Keratinocyte (primary cell): Measurements from ENCODE around the gene CHODL. TPM values are rescaled to one million over a fixed set of nuclear protein-coding genes. Genes with fewer than 3 reads are reported as not detected.

ENCODE experiments used
- DNase-seq: peaks from one replicate; pipeline ENCODE4 v3.0.0-alpha.2; 2011; ENCODE audit warnings: low read depth, missing footprints, low spot score
- FAIRE-seq: peaks from 2 replicates; lab custom pipeline; 2011; peaks lifted over from hg19 to GRCh38; lab: Jason Lieb, UNC
- H2AFZ ChIP-seq: 2 replicates; pipeline ENCODE4 v1.6.0; 2012; ENCODE audit warnings: low read length, control low read depth, inconsistent platforms; ENCODE audit not compliant: control insufficient read depth
- H3K27ac ChIP-seq: 2 replicates; pipeline ENCODE4 v1.5.1; 2011; ENCODE audit warnings: low read length; ENCODE audit not compliant: control insufficient read depth, insufficient read depth
- H3K27me3 ChIP-seq: 3 replicates; pipeline ENCODE4 v1.6.0; 2011; ENCODE audit warnings: low read length; ENCODE audit not compliant: control insufficient read depth, insufficient read depth; ENCODE audit errors: extremely low read depth
- H3K36me3 ChIP-seq, 2 experiments: 2 replicates in 1 of 2; 3 replicates in 1 of 2; pipeline ENCODE4 v1.5.1; 2011; ENCODE audit warnings: low read length in 2 of 2, mild to moderate bottlenecking in 1 of 2; ENCODE audit not compliant: control insufficient read depth in 2 of 2, insufficient read depth in 2 of 2; ENCODE audit errors: extremely low read depth in 1 of 2
- H3K4me1 ChIP-seq: 3 replicates; pipeline ENCODE4 v1.5.1; 2011; ENCODE audit warnings: low read length; ENCODE audit not compliant: control insufficient read depth, insufficient read depth; ENCODE audit errors: extremely low read depth
- H3K4me2 ChIP-seq: 3 replicates; pipeline ENCODE4 v1.6.0; 2011; ENCODE audit warnings: low read depth, low read length; ENCODE audit not compliant: control insufficient read depth, insufficient read depth; ENCODE audit errors: extremely low read depth
- H3K4me3 ChIP-seq, 3 experiments: fragments of 200-600 bp in 1 of 3; sonication (generic) in 1 of 3; 2 replicates in 2 of 3; 3 replicates in 1 of 3; pipeline ENCODE4 v1.5.1; 2011 to 2016; ENCODE audit warnings: low read length in 3 of 3, mild to moderate bottlenecking in 3 of 3, control low read depth in 2 of 3, inconsistent platforms in 1 of 3, low read depth in 1 of 3, mixed read lengths in 1 of 3, mixed run types in 1 of 3, moderate library complexity in 1 of 3; ENCODE audit not compliant: control insufficient read depth in 2 of 3, insufficient read depth in 2 of 3; ENCODE audit errors: extremely low read depth in 1 of 3
- H3K79me2 ChIP-seq: 2 replicates; pipeline ENCODE4 v1.6.0; 2012; ENCODE audit warnings: low read length; ENCODE audit not compliant: control insufficient read depth, insufficient read depth
- H3K9ac ChIP-seq: 3 replicates; pipeline ENCODE4 v1.6.0; 2011; ENCODE audit warnings: low read length; ENCODE audit not compliant: control insufficient read depth, insufficient read depth; ENCODE audit errors: extremely low read depth
- H3K9me1 ChIP-seq: 3 replicates; pipeline ENCODE4 v1.6.0; 2011; ENCODE audit warnings: low read length; ENCODE audit not compliant: control insufficient read depth, insufficient read depth; ENCODE audit errors: extremely low read depth
- H3K9me3 ChIP-seq: 2 replicates; pipeline ENCODE4 v1.5.1; 2012; ENCODE audit warnings: low read depth, low read length; ENCODE audit not compliant: control insufficient read depth
- H4K20me1 ChIP-seq: 3 replicates; pipeline ENCODE4 v1.6.0; 2011; ENCODE audit warnings: low read length; ENCODE audit not compliant: control insufficient read depth, insufficient read depth; ENCODE audit errors: extremely low read depth
- EZH2 ChIP-seq: IDR thresholded peaks from one replicate; pipeline ENCODE4 v1.6.1; 2012; ENCODE audit warnings: inconsistent platforms, mild to moderate bottlenecking, low read length, moderate library complexity
- dilution Hi-C: fragments of 300-500 bp; cut with MboI; formaldehyde crosslinking; loops from one replicate; pipeline ENCODE4 v1.7.0; 2020; ENCODE audit warnings: low sequenced_read_pairs; ENCODE audit not compliant: extremely low pct_ligation_motif_present
- polyA plus RNA-seq, 5 experiments: library from polyadenylated mRNA; depleted of rRNA in 3 of 5; stranded (reverse) in 3 of 5; stranded (forward) in 1 of 5; unstranded in 1 of 5; fragments of >200 nt; gene quantifications; 1 replicate in 1 of 5; 2 replicates in 3 of 5; 3 replicates in 1 of 5; pipeline versions ENCODE4 v1.2.1 to v1.2.3, GENCODE V29; 2011 to 2012; ENCODE audit warnings: missing spikeins in 2 of 5, low read depth in 1 of 5, low replicate concordance in 1 of 5
- TF ChIP-seq, protein P1 (sequence below), 3 experiments: IDR thresholded peaks in 1 of 3; conservative IDR thresholded peaks in 1 of 3; optimal IDR thresholded peaks in 1 of 3; 2 replicates in 2 of 3; 3 replicates in 1 of 3; pipeline versions ENCODE3 to v1.5.1; 2011; ENCODE audit warnings: low read length in 3 of 3, mild to moderate bottlenecking in 3 of 3, moderate library complexity in 2 of 3, control low read depth in 1 of 3, inconsistent platforms in 1 of 3; ENCODE audit not compliant: insufficient read depth in 2 of 3; ENCODE audit errors: extremely low read depth in 1 of 3

Gene CHODL
- polyA plus RNA-seq, 1 donor (not counting 4 experiments of a cell fraction or from before 2014, with no cell fraction given) = 1.4 TPM

DNA sequence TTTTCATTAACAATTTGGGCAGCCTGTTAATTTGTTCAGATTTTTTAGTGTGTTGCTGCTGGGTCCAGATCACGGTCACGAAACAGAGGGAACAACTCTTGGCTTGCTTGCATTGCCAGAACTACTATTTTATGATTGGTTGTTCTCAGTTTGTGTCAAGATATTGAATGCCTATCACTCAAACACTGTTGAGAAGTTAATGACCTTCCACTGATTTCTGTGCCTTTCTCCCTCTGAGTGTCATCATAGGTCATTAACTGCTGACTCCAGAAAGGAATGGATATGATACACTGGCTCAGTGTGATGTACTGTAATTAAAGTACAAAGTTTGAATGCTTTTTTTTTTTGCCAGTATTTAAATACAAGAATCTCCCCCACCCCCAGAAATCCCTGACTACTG is 9.2 kb downstream of the CHODL start:
- TF ChIP-seq EZH2 = no peak
- TF ChIP-seq, protein P1, sequence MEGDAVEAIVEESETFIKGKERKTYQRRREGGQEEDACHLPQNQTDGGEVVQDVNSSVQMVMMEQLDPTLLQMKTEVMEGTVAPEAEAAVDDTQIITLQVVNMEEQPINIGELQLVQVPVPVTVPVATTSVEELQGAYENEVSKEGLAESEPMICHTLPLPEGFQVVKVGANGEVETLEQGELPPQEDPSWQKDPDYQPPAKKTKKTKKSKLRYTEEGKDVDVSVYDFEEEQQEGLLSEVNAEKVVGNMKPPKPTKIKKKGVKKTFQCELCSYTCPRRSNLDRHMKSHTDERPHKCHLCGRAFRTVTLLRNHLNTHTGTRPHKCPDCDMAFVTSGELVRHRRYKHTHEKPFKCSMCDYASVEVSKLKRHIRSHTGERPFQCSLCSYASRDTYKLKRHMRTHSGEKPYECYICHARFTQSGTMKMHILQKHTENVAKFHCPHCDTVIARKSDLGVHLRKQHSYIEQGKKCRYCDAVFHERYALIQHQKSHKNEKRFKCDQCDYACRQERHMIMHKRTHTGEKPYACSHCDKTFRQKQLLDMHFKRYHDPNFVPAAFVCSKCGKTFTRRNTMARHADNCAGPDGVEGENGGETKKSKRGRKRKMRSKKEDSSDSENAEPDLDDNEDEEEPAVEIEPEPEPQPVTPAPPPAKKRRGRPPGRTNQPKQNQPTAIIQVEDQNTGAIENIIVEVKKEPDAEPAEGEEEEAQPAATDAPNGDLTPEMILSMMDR (optimal IDR thresholded peaks at IDR 0.05 in 1 of 3, IDR thresholded peaks at IDR 0.05 in 1 of 3, conservative IDR thresholded peaks at IDR 0.05 in 1 of 3; ENCODE audit: extremely low read depth in 1 of 3, insufficient read depth in 2 of 3, low read length in 3 of 3) = no peak
- no peak for FAIRE-seq
- H3K9me1 ChIP-seq = no peaks in the 10 kb centered on the region
- no peaks in the 10 kb centered on the region for H3K79me2 ChIP-seq
- H3K9me3 ChIP-seq = no peaks in the 10 kb centered on the region
- dilution Hi-C loops = no loop called here
- no peaks in the 10 kb centered on the region for H3K36me3 ChIP-seq
- no peaks in the 10 kb centered on the region for H3K27me3 ChIP-seq
- no peak for DNase-seq
- H3K27ac ChIP-seq = no peak overlapping the region
- H3K4me2 ChIP-seq = no peak overlapping the region
- H3K4me3 ChIP-seq = no peak overlapping the region
- H2AFZ ChIP-seq = no peak overlapping the region
- H4K20me1 ChIP-seq = no peaks in the 10 kb centered on the region
- no peaks in the 10 kb centered on the region for H3K4me1 ChIP-seq
- no peak overlapping the region for H3K9ac ChIP-seq

DNA sequence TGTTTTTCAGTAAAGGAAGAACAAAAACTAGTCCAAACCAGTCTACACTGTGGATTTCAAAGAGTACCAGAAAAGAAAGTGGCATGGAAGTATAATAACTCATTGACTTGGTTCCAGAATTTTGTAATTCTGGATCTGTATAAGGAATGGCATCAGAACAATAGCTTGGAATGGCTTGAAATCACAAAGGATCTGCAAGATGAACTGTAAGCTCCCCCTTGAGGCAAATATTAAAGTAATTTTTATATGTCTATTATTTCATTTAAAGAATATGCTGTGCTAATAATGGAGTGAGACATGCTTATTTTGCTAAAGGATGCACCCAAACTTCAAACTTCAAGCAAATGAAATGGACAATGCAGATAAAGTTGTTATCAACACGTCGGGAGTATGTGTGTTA is 21.3 kb downstream of the CHODL start:
- Histone ChIP-seq H3K9me1 (no peaks in the 10 kb centered on the region), H3K9ac (no peak overlapping the region), H2AFZ (no peak overlapping the region), H3K4me3 (no peak overlapping the region), H3K27me3 (no peaks in the 10 kb centered on the region), H3K27ac (no peak overlapping the region), H3K4me1 (no peaks in the 10 kb centered on the region), H3K79me2 (no peaks in the 10 kb centered on the region), H4K20me1 (no peaks in the 10 kb centered on the region), H3K36me3 (no peaks in the 10 kb centered on the region), H3K9me3 (no peaks in the 10 kb centered on the region), H3K4me2 (no peak overlapping the region)
- dilution Hi-C loops = no loop called here
- FAIRE-seq (no peak), DNase-seq (no peak)
- TF ChIP-seq EZH2 = no peak
- TF ChIP-seq, protein P1 (optimal IDR thresholded peaks at IDR 0.05 in 1 of 3, IDR thresholded peaks at IDR 0.05 in 1 of 3, conservative IDR thresholded peaks at IDR 0.05 in 1 of 3; ENCODE audit: extremely low read depth in 1 of 3, insufficient read depth in 2 of 3, low read length in 3 of 3) = no peak
